ENCODE measurements around the gene LATS1. TPM values are rescaled to one million over a fixed set of nuclear protein-coding genes. Genes with fewer than 3 reads are reported as not detected.
A peak's percentile ranks its signal among the peaks of the same experiment; 100 is the strongest.
"Not testable (repeated sequence)": the region's sequence is repeated elsewhere in the genome, so short reads cannot be mapped to it uniquely, and the experiment has no call there.

Gene LATS1
- polyA plus RNA-seq, 3 donors, result 3.1 to 7.0 (median 6.3) TPM

DNA sequence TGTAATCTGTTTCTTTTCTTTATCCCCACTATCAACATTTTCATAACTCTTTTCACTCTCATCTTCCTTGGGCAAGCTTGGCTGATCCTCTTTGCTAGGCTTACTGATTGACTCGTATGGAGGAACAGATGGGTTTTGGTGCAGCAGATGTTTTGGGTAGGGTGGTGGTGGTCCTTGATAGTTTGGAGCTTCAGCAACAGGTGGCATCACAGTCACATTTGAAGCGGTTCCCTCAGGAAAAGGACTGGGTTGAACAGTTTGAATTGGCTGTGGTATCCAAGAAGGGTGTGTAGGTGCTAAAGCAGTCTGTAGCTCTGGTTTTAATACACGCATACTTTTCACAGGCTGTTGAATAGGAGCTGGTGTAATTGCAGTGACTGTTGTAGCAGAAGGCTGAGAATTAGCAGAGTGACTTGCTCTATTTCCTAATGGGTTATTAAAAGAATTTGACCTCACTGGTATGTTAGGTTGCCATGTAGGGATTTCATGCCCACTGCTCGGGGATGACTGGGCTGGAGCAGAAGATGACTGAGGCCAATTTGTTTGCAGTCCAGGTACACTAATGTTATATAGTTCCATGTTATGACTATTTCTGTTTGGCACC lies 34.5 kb downstream of the LATS1 start:
- H3K27ac ChIP-seq (ENCODE audit: low read depth, low read length), result no peak overlapping the region

DNA sequence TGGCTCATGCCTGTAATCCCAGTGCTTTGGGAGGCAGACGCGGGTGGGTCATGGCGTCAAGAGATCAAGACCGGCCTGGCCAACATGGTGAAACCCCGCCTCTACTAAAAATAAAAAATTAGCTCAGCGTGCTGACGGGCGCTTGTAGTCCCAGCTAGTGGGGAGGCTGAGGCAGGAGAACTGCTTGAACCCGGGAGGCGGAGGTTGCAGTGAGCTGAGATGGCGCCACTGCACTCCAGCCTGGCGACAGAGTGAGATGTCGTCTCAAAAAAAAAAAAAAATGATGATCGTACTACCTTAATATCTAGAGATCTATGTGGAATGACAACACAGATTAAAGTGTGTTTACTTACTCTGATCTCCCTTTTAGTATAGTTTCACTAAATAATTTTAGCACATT lies 36.1 kb downstream of the LATS1 start:
- WGBS, 3 donors, result 92 to 98% (median 97%) methylated on average over 14 of the region's 14 CpGs
- H3K27ac ChIP-seq (ENCODE audit: low read depth, low read length), result not testable (repeated sequence)

More for the DNA sequence above, 34.5 kb downstream of the LATS1 start:
- WGBS, 3 donors, result 92 to 94% (median 92%) methylated on average over 4 of the region's 4 CpGs

DNA sequence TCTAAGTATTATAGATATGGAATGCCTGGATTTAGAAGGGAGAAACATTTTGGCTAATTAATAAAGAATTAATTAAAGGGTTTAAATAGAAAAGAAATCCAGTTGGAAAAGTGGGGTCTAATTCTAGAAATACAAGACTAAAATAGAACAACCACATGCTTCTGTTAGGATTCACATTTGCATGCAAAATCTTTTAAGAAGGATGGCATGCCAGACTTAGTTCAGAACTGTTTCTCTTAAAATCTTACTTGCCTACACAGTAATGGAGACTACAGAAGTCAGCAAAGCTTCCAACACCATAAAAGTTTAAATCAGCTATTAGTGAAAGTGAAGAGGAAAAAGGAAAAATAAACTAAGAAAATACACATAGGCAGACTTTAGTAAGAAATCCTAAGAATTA lies 36.7 kb downstream of the LATS1 start:
- no peak overlapping the region for H3K27ac ChIP-seq (ENCODE audit: low read depth, low read length)

DNA sequence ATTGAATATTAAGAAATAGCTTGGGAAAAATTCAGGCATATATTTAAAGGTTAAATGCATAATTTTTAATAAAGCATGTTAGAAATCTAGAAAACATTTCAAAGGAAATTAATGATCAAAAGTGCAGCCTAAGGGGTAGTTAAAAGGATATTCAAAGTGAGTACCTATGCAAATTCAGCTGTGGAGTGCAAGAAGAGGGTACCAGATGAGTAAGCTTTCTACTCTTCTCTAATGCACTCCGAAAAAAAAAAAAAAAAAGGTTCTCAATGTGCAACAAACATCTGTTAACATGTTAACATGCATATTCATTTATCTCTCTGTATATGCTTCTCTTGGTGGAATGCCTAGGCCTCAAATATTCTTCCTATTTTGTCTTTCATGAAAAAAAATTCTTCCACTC lies 37.4 kb downstream of the LATS1 start:
- H3K27ac ChIP-seq (ENCODE audit: low read depth, low read length), result no peak overlapping the region
- WGBS, 3 donors, result 68 to 100% (median 75%) methylated on average over 1 of the region's 1 CpG

DNA sequence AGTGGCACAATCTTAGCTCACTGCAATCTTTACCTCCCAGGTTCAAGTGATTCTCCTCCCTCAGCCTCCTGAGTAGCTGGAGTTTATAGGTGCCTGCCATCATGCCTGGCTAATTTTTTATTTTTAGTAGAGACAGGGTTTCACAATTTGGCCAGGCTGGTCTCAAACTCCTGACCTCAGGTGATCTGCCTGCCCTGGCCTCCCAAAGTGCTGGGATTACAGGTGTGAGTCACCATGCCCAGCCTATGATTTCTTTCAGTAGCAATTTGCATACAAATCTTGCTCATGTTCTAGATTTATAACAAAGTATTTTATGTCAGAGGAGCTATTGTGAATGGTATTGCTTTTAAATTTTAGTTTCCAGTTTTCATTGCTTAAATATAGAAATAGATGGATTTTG lies 45.6 kb downstream of the LATS1 start:
- H3K27ac ChIP-seq (ENCODE audit: low read depth, low read length), result not testable (repeated sequence)

DNA sequence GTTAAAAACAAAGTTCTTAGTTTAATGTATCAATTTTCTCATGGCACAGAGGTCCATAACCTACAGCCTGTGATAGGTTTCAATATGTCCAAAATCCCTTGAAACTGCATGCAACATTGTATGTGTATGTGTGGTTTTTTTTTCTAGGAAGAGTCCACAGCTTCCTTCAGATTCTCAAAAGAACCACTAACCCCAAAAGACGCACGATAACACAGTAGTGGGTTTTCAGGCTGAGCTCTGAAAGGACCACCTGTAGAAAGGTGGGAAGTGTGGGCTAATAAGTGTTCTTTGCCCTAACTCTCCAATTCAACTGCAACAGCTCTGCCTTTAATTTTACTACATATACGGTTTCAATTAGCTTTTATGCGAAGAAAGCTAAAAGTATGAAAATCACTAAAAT lies 57.9 kb downstream of the LATS1 start:
- no peak overlapping the region for H3K27ac ChIP-seq (ENCODE audit: low read depth, low read length)
- WGBS, 3 donors, result 92 to 95% (median 94%) methylated on average over 4 of the region's 4 CpGs

DNA sequence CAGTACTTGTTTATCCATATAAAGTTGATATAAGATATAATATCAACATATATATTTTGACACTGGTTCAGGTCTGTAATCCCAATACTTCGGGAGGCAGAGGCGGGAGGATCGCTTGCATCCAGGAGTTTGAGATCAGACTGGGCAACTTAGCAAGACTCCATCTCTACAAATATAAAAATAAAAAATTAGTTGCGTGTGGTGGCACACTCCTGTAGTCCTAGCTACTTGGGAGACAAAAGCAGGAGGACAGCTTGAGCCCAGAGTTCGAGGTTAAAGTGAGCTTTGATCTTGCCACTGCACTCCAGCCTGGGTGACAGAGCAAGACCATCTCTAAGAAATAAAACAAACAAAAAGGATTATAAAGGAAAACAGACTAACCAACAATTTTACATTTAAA lies 60.5 kb downstream of the LATS1 start:
- H3K27ac ChIP-seq (ENCODE audit: low read depth, low read length), result no peak overlapping the region

DNA sequence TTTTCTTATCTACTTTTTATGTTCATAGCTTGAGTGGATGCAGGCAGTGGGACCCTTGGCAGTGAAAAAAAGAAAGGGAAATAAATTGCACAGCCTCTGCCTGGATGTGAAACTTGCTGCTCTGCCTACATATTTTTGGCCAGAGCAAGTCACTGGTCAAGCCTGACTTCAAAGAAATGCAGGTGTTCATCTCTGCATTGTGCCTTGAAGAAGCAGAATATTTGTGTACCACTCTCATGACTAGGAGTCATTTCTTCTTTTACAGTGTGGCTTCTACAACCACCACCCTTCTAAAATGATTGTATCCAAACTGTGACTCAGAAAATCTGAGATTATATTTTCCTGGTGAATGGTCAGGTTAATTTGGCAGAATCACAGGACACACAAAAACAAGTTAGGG lies 66.8 kb downstream of the LATS1 start:
- H3K27ac ChIP-seq (ENCODE audit: low read depth, low read length), result no peak overlapping the region

More for the DNA sequence above, 60.5 kb downstream of the LATS1 start:
- 98% methylated on average over 5 of the region's 5 CpGs for WGBS, 3 donors

DNA sequence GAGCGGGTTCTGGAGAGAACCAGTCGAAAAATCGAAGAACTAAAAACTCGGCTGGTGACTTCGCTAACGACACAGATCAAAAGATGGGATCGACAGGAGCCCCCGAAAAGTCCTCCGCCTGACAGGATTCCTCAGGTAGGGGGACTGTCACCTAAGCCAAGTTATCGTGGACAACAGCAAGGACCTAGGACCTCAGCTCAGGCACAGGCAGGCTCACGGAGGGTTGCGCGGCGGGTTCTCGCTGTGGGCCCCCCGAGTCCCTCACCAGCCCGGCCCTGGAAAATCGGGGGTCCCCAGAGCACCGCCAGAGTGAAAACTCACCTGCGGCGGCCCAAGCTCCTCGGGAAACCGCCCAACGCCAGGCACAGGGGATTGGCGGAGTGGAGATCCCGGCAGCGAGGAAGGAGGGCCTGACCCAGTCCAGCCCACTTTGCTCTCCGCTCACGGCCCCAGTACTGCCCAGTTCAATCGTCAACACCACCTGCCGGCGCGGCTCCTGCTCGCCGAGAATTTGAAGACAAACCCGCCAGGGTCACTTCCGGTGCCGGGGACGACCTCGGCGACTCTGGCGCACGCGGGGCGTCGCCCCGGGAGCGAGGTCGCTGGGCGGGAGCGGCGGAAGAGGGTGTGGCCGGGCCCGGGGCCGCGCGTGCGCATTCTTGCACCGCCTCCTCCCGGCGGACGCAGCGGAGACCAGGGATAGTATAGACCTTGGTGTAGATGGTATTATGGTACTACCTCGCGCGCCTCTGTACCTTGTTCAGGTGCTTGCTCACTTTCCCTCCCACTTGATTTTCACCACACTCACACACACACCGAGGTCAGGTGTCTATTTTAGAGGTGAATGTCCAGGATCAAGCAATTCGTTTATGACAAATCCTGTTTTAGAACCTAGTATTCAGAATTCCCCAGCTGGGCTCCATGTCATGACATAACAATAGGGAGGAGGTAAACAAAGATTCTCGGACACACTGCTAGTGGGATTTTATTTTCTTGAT lies 69.5 kb downstream of the LATS1 start, which contains the start of gene KATNA1:
KATNA1 (minus strand) TSS at position 567 of the 998 bp plus-strand sequence. CDS start 10,167 bp downstream, outside the sequence.
- 0 to 1% (median 1%) methylated on average over 43 to 69 of the region's 69 CpGs for WGBS, 3 donors
- H3K27ac ChIP-seq (ENCODE audit: low read depth, low read length), result peak within 1 kb of the TSS; percentile 3

DNA sequence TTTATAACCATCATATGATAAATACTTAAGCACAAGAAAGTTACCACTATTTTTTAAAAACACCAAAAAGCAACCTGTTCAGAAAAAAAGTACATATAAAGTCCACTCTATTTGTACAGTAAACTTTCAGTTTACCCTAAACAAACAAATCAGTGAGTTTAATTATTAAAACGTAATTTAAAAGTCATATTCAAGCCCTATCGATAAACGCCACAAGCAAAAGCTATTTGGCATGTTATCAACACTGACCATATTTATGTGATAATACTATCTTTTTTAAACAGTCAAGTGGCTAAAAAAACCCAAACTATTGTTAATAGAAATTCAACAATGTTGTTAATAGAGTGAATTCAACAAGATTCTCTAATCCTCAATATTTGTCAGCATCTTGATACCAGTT lies 71.3 kb downstream of the LATS1 start:
- H3K27ac ChIP-seq (ENCODE audit: low read depth, low read length), result no peak overlapping the region
- WGBS, 3 donors, result 28 to 89% (median 85%) methylated on average over 3 of the region's 3 CpGs

DNA sequence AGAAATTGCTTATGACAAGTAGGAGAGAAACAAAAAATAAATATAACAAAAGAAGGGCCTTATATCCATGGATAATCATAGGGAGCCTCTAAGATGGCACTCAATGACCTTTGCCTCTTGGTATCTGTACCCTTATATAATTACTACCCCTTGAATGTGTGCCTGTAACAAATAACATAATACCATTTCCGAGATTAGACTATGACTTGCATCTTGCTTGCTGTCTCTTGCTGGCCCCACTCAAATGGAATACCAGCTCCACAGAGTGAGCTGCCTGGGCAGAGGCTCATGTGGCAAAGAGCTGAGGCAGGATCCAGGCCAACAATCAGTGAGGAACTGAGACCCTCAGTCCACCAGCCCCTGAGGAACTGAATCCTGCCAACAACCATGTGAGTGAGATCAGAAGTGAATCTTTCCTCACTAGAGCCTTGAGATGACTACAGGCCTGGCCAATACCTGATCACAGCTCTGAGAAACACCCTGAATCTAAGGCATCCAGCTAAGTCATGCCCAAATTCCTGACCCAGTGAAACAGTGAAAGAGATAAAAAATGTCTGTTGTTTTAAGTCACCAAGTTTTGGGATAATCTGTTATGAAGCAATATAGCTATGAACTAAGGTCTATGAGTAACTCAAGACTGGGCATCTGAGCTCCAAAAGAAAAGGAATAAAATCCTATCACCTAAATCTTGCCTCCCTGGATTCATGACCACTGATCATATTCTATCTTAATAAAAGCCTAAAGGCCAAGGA lies 74.9 kb downstream of the LATS1 start:
- no peak overlapping the region for H3K27ac ChIP-seq (ENCODE audit: low read depth, low read length)
- WGBS, 3 donors, result 89 to 96% (median 91%) methylated on average over 1 of the region's 1 CpG

DNA sequence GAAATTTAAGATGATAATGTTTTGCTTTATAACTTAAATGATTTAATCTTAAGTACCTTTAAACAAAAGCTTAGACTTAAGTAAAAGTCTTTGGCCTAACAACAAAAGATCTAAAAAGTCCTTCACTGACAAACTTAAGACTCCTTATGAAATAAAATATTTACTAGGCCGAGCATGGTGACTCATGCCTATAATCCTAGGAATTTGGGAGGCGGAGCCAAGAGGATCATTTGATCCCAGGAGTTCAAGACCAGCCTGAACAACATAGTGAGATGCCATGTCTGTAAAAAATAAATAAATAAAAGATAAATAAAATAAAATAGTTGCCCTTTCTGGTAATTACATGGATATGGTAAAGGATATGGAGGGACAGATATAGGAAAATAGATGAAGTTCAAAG lies 81.8 kb downstream of the LATS1 start:
- 75 to 79% (median 79%) methylated on average over 2 of the region's 2 CpGs for WGBS, 3 donors
- no peak overlapping the region for H3K27ac ChIP-seq (ENCODE audit: low read depth, low read length)

DNA sequence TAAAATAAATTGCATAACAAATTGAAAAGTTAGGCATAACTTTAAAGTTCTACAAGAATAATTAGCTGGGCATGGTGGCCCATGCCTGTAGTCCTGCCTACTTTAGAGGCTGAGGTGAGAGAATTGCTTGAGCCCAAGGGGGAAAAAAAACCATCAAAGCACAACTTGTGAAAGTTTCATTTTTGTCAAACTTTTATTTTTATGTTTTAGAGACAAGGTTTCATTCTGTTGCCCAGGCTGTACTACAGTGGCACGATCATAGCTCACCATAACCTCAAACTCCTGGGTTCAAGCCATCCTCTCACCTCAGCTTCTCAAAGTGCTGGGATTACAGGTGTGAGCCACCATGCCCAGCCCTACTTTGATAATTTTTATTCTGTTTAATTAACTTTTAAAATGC lies 83.6 kb downstream of the LATS1 start:
- 95 to 98% (median 95%) methylated on average over 1 of the region's 1 CpG for WGBS, 3 donors
- H3K27ac ChIP-seq (ENCODE audit: low read depth, low read length), result no peak overlapping the region

DNA sequence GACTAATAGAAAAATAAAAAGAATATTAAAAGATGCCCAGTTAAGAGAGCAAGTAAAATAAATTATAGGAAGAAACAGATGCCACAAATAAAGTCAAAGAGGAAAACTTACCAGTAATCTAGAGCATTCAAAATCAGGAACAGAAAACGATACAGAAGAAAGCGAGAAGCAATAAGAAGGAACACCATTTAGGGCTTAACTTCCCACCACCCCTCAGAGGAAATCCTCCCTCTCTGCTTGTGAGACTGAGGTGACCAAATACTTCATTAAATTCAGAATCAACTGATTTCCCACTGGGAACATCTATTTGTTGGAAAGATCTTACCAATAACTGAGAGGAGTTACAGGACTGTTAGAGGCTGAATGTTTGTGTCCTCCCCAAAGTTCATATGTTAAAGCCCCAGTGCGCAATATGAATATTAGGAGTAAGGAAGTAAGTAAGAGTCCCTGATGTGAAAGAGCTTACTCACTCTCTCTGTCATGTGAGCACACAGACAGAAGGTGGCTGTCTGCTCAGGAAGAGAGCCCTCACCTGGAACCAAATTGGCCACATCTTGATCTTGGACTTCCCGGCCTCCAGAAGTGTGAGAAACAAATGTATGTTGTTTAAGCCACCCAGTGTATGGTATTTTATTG lies 88.9 kb downstream of the LATS1 start:
- no peak overlapping the region for H3K27ac ChIP-seq (ENCODE audit: low read depth, low read length)
- WGBS, 3 donors, result 78 to 92% (median 78%) methylated on average over 4 of the region's 4 CpGs

DNA sequence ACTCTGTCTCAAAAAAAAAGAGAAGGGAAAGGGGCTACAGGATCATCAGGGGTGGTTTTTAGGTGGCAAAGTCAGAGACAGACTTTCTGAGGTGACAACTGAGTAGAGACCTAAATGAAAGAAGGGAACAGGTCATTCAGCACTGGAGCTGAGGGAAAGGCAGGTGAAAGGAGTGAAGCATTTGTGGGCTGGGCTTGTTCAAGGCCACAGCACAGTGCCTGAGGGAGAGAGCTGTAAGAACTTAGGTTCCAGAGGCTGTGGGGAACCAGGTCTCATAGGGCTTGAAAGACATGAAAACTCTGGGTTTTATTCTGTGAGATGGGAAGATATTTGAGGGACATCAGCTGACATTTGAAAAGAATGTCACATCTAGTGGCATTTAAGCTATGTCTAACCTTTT lies 90.2 kb downstream of the LATS1 start:
- H3K27ac ChIP-seq (ENCODE audit: low read depth, low read length), result no peak overlapping the region

DNA sequence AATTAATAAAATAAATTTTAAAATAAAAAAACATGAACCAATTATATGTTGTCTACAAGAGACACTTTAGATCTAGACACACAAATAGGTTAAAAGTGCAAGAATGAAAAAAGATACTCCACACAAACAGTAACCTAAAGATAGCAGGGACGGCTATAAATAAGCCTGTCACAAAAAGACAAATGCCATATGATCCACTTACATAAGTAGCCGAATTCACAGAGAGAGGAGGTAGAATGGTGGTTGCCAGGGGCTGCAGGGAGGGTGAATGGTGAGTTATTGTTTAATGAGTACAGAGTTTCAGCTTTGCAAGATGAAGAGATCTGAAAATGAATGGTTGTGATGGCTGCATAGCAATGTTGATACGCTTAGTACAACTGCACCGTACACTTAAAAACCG lies 102.1 kb downstream of the LATS1 start:
- WGBS, 3 donors, result 69 to 77% (median 75%) methylated on average over 5 of the region's 5 CpGs
- H3K27ac ChIP-seq (ENCODE audit: low read depth, low read length), result no peak overlapping the region

DNA sequence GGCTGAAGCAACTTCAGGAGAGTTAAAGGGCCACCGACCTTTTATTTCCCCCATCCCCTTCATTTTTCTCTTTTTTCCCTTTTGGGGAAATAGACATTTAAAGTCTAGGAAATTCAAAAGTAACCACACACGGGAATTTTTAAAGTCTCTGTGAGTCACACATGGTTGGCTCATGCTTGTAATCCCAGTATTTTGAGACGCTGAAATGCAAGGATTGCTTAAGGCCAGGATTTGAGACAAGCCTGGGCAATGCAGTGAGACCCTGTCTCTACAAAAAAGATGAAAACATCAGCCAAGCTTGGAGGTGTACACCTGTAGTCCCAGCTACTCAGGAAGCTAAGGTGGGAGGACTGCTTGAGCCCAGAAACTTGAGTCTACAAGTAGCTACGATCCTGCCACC lies 103.6 kb downstream of the LATS1 start:
- no peak overlapping the region for H3K27ac ChIP-seq (ENCODE audit: low read depth, low read length)
- WGBS, 3 donors, result 82 to 96% (median 86%) methylated on average over 4 of the region's 4 CpGs

DNA sequence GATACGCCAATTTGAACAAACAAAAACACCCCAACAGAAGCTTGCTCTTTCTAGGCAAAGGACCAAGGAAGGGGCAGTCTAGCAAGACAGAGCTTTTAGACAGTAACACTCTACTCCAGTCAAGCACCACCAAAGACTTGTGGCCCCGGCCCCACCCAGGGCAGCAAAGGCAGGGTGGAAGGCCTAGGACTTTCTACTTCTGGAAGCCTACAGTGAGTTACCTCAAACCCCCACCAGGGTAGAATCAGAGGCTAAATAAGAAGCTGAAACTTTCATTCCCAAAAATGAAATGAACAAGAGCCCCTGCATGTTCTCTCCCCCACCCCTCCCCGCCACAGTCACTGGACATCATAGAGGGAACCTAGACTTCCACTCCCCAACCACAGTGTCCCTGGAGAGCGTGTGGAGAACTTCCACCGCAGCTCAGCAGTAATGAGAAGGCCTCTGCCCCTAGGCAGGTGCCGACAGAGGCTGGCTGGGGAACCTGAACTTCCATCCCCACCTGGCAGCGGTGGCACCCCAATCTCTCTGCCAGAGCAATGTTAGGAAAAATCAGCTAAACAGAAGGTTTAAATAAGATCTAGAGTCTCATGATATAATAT lies 109.4 kb downstream of the LATS1 start:
- H3K27ac ChIP-seq (ENCODE audit: low read depth, low read length), result no peak overlapping the region
- 91 to 96% (median 92%) methylated on average over 7 of the region's 7 CpGs for WGBS, 3 donors
